HG02870 (cell line): ENCODE data around the gene SPNS3.

Source experiments
- ATAC-seq: cut with Tn5 transposase; IDR thresholded peaks from one replicate; pipeline ENCODE4 v1.9.1; 2021; ENCODE audit warnings: mild to moderate bottlenecking, moderate library complexity; ENCODE audit not compliant: unreplicated experiment

The SPNS3 gene

GRCh38 chr17:4426499-4427208 lies 7.1 kb upstream of the SPNS3 start:
- no peak for ATAC-seq

GRCh38 chr17:4427505-4427904 lies 6.2 kb upstream of the SPNS3 start:
- no peak for ATAC-seq

DNA sequence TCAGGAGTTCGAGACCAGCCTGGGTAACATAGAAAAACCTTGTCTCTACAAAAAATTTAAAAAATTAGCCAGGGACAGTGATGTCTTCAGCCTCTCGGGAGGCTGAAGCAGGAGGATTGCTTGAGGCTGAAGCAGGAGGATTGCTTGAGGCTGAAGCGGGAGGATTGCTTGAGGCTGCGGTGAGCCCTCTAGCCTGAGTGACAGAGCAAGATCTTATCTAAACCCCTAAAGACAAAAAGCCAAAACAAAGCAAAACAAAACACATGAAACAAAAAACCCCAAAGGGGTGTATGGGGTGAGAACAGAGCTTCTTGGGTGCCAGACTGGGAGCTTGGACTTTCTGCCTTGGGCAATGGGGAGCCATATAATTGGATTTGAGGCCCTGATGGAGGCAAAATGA lies 2.6 kb downstream of the SPNS3 start:
- no peak for ATAC-seq

DNA sequence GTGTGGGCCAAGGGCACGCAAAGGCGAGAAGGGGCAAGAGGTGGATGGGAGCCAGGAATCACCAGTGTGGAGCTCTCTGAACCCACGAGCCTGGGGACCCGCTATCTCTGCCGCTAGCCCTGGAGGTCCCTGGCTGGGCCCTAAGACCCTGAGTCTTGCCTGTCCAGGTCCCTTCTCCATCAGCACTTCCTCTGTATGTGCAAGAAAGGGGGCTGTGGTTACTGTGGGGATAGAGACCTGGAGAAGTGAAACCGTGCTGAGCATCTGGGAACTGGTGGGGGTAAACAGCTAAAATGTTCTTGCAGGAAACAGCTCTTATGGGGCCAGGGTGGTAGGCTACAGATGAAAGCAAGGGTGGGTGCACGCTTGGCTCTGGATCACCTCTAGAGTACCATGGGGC lies 3.1 kb downstream of the SPNS3 start:
- no peak for ATAC-seq

DNA sequence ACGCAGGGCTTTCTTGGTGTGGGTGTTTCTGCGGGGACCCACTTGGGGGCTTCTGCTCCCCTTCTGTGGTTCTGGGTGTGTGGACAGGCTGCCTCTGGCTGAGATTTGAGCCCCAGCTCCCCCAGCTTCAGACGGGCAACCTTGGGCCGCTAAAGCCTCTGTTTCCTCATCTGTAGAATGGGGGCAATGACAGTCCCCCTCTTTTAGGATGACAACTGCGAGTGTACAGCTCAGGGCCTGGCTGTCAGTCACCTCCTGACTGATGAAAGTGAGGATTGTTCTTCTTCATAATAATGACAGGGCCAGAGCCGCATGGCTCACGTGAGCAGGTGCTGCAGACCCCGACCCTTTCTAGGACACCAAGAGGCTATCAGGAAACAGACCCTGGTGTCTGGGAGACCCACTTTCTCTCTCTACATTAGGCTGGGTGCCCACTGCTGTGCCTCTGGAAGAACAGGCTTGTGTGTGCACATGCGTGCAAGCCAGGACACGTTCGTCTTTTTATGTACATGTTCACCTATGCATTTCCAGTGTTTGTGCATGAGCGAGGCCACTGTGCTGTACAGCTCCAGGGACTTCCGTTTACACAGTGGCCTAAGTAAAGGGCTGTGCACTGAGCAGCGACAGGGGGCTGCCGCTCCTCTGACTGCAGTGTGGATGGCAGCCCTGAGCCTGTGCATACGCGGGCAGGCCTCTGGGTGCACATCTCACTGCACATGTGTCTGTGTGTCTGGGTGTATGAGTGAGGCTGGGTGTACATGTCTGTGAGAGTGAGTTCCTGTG lies 4.6 kb downstream of the SPNS3 start:
- ATAC-seq, result no peak

- no peak for ATAC-seq
Observed at GRCh38 chr17:4440021-4440420, 6.3 kb downstream of the SPNS3 start.

DNA sequence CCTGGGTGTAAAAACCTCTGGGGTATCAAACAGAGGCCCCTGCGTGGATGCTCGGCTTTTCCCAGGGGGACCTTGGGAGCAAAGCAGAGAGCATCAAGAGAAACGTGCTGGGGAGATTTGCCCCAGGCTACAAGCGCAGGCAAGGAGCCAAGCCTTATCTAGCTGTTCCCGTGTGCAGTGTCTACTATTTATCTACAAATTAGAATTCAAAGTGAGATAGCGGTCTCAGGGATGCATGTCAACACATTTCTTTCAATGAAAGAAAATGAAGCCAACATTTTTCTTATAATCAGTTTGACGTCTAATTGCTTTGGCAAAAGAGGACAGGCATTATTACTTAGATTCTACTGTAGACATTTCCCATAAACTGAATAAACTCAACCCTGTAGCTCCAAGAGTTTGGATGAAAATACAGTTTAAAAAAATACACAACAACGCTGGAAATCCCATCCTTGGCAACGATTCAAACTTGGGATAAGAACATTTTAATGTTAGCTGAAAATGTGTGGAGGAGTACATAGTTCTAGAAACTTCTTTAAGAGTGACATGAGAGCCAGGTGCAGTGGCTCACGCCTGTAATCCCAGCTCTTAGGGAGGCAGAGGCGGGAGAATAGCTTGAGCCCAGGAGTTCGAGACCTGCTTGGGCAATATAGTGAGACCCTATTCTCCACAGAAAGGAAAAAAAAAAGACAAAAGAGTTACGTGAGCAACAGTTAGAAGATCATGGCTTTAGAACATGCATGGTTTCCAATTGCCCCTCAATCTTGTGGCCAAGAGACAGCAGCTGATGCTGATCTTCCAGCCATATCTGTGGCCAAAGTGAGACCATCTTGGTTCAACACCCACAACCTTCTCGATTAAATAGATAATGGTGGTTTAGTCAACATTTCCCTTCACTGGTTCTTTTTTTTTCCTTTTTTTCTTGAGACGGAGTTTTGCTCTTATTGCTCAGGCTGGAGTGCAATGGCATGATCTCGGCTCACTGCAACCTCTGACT lies 7.2 kb downstream of the SPNS3 start:
- ATAC-seq, result no peak

- ATAC-seq, result no peak
Observed at GRCh38 chr17:4442582-4442981, 8.8 kb downstream of the SPNS3 start.

GRCh38 chr17:4443476-4443875 lies 9.7 kb downstream of the SPNS3 start:
- no peak for ATAC-seq

DNA sequence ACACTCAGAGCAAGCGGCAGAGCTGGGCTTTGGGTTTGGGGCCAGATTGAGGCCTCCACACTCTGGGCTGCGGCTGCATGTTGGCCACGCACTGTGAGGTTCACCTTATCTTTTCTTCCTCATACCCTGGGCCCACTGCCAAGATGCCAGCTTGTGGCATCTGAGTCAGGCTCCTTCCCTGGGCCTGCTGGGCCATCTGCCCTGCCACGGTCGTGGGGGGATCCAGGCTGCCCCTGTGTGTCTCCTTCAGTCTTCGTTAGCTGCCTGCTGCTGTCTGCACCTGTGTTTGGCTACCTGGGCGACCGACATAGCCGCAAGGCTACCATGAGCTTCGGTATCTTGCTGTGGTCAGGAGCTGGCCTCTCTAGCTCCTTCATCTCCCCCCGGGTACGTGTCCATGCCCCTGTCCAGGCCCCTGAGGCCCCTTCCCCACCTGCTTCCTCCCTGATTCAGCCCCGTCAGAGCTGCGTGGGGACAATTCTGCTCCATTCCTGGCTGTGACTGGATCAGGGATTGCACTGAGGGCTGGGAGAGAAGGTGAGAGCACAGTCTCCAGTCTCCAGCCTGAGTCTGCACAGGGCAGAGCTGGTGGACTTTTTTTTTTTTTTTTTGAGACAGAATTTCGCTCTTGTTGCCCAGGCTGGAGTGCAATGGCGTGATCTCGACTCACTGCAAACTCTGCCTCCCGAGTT lies 11.2 kb downstream of the SPNS3 start:
- ATAC-seq, result no peak

DNA sequence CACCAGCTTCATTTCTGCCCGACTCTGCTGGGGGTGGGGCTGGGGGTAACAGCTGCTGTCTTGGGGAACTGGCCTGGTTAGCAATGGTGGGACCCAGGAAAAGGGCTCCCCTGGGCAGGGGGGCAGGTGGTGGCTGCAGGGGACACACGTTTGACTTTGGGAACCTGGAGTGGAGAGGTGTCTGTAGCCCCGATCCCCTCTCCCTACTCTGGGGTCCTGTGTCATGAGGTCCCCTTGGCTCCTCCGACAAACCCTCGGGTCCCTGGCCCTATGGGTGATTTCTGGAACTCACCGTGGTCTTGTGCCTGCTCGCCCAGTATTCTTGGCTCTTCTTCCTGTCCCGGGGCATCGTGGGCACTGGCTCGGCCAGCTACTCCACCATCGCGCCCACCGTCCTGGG lies 12.0 kb downstream of the SPNS3 start:
- no peak for ATAC-seq

GRCh38 chr17:4446326-4447071 lies 12.8 kb downstream of the SPNS3 start:
- no peak for ATAC-seq

DNA sequence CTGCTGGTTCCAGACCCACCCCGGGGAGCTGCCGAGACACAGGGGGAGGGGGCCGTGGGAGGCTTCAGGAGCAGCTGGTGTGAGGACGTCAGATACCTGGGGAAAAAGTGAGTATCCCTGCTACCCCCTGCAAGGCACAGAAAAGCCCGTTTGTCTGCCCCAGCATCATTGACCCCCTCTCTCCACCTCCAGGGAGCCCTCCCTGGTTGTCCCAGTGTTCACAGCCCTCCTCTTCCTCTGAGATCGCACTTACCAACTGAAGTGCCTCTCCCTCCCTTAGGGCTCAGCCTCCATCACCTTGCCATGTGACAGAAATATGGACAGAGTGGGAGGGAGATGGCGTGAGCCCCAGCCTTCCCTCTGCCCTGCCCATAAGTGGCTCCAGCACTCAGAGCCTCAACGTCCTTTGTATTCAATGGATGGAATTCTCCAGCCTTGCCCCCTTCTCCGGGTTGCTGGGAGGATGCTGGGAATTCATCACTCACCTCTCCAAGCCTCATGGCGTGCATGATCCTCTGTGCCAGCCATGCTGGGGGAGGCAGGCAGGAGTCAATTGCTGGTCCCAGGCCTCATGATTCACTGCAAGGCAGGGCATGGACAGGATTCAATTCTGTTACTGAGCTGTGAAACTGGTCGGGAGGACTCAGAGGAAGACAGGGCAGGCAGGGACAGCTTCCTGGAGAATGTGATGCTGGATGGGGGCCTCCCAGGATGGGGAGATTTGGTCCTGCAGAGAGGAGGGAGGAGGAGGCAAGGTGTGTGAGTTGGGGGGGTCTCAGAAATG lies 14.6 kb downstream of the SPNS3 start:
- ATAC-seq, result no peak

- no peak for ATAC-seq
Observed at GRCh38 chr17:4449736-4450135, 16.0 kb downstream of the SPNS3 start.

- no peak for ATAC-seq
Observed at GRCh38 chr17:4450710-4451316, 17.1 kb downstream of the SPNS3 start.

- no peak for ATAC-seq
Observed at GRCh38 chr17:4453812-4454591, 20.3 kb downstream of the SPNS3 start.

DNA sequence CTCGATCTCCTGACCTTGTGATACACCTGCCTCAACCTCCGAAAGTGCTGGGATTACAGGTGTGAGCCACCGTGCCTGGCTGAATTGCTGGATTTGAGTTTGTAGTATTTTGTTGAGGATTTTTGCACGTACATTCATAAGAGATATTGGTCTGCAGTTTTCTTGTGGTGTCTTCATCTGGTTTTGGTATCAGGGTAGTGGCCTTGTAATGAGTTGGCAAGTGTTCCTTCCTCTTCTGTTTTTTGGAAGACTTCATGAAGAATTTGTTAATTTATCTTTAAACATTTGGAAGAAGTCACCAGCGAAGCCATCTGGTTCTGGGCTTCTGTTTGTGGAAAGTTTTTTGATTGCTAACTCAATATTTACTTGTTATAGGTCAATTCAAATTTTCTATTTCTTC lies 26.9 kb downstream of the SPNS3 start:
- no peak for ATAC-seq
